ENCODE results near the gene ABCG5.

Gene ABCG5

DNA sequence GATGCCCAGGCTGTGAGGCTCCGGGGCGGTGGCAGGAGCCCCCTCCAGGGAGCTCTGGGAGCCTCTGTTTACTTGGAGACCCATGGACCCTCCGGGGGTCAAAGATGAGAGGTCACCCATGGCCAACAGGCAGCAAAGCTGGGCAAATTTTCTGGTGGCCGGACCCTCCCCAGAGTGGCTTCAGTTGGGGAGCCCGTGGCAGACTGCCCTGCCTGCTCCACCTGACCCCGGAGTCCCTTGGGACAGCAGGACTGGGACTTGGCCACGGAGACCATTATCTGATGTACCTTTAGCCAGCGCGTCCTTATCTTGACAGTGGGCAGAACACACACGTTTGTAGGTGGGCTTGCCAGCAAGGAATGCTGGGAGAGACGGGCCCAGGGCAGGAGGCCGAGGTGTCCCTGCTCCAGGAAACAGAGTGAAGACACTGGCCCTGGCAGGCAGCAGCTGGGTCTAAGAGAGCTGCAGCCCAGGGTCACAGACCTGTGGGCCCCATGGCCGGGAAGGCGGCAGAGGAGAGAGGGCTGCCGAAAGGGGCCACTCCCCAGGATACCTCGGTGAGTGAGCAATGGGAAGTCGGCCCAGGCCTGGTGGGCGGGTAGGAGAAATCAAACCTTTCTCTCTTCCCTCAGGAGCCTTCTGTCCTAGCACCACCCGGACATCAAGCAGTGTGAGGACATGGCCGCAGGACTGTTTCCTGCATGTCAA, at the start of gene ABCG5, which contains the start of gene ABCG8:
Gene ABCG5, minus strand, starts transcription at position 280 of the 708 bp plus-strand sequence. Its CDS starts 160 bp downstream, at position 120.
Gene ABCG8, plus strand, starts transcription at position 412 of the 708 bp plus-strand sequence. Its CDS starts 83 bp downstream, at position 495.
- DNase-seq, result no peak

DNA sequence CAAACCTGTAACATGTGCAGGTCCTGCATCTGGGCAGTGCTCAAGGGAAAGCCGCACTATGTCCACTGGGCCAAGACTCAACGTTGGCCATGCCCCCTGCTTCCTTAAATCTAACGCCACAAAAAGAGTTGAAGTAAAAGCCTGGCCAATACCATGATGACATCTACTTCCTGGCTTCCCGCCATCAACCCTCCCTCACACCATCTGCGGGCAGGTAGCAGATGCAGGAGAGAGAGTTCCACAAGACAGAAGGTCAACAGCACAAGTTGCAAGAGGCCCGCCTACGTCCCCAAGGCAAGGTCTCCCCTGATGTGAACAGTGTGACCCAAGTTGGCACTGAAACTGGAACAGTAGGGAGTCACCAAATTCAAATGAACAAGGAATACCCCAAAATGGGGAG, 48.5 kb upstream of the ABCG5 start:
- no peak for DNase-seq

DNA sequence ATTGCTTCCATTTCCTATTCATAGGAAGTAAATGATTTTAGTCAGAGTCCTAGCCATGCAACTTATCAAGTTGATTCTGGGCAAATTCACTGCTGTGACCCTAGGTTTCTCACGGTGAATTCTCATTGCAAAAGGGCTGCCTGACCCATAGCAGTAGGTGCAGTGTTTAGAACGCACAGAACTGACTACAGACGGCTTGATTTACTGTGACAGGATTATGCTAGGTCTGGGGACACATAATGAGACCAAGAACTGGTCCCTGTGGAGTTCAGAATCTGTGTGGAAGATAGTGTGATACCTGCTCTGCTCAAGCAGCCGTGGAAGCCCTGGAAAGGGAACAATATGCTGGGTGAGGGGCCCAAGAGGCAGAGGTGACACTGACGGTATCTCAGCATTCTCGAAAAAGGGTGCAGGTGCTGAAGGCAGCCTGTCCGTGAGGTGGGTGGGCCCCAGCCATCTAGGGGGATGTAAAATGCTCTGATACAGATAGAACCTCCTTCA, 46.5 kb upstream of the ABCG5 start:
- no peak for DNase-seq

DNA sequence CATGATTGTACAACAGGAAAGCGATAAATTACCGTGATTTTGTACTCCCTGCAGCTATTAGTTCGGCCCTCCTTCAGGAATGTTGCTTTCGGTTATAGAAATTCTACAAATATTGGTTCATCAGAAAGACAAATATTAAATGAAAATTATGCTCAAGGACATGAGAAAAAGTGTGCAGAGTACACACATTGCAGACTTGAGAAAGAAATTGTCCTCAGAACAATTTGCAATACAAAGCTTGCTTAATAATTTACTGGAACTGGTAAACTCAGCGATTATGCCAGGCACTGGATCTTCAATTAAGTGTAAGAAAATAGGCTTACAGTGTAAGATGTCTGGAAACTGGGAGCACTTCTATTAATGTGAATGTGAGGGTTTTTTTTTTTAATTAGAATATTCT, 46.0 kb upstream of the ABCG5 start:
- no peak for DNase-seq

DNA sequence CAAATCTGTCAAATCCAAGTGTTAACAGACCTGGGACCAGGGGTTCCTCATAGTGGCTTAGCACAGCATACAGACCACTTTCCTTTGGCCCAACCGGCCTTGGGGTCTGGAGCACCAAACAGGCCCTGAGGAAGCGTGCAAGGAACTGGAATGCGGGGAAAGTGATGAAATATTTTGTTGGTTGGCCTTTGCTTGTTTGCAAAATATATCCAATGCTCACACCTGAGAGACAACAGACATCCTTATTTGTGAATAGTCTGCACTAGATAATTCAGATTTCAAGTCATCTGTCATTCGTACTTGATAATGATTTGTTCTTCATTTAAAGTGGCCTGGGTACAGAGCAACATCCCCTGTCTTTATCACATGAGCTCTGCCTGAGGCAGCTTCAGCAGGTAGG, 43.7 kb upstream of the ABCG5 start:
- no peak for DNase-seq

DNA sequence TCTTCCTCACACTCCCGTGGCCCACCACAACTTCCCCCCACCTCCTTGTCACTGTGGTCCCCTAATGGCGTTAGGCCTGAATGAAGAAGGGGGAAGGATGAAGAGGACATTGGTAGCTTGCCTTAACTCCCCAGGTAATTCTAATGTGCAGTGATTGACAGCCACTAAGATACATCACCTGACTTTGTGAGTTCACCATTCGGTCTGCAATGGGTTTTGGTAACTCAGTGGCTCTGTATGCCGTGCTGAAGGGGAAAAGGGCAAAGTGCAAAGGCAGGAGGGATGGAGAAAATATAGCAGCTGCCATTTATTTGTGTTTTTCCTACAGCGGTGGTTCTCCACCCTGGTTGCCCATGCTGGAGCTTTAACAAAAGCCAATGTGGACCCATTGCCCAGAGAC, 42.3 kb upstream of the ABCG5 start:
- DNase-seq, result no peak

DNA sequence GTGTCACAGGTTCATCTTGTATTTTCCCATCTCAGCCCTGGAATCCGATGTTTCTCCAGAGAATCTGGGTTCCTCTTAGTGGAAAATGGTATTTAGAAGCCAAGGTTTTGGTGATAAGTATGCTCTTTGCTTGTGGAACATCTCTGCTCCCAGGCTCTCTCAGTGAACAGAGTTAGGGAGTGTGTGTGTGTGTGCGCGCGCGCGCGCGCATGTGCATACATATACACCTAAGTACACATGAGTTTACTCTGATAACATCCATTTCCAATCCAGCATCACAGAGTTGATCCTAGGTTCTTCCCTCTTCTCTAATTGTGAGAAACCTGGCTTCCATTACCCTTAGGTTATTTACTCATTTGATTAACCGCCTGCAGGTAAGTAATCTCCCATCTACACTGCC, 41.8 kb upstream of the ABCG5 start:
- DNase-seq, result no peak

DNA sequence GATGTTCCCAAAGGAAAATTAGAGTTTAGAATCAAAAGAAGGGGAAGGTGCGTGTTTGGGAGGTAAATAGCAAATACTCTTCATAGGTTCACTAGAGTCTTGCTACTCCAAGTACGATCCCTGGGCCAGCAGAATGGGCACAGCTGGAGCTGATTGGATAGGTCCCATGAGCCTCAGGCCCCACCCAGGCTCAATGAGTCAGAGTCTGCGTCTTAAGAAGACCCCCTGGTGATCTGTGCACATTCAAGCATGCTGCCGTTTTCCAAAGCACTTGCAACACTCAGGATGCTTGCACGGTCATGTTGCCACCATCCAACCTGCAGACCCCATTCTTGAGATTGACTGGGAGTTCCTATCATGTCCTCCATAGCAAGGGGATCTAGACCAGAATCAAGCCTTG, 40.6 kb upstream of the ABCG5 start:
- no peak for DNase-seq

DNA sequence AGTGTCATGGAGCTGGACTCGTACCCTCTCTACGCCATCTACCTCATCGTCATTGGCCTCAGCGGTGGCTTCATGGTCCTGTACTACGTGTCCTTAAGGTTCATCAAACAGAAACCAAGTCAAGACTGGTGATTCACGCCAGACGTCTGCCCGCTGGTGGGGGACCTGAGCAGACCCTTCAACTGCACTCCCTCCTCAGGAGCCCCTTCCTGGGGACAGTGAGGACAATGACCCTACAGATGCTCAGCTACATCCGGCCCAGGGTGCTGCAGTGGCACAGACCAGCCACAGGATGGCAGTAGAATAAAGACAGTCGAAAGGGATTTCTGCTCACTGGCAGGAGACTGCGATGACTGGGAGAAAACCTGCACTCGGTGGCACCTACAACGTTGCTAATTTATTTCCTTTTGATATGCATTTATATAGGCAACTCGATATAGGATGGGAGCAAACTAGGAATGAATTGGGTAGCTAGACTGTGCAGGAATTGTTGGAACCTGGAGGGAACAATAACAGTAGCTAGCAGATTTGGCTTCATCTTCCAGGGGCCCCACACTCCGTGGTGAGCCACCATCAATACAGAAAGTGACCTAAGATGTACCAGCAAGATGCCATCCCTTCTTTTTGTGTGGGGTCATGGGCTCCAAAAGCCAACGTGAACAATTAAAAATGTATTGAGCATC, 39.3 kb upstream of the ABCG5 start:
- DNase-seq, result peak; percentile 41 to 59

DNA sequence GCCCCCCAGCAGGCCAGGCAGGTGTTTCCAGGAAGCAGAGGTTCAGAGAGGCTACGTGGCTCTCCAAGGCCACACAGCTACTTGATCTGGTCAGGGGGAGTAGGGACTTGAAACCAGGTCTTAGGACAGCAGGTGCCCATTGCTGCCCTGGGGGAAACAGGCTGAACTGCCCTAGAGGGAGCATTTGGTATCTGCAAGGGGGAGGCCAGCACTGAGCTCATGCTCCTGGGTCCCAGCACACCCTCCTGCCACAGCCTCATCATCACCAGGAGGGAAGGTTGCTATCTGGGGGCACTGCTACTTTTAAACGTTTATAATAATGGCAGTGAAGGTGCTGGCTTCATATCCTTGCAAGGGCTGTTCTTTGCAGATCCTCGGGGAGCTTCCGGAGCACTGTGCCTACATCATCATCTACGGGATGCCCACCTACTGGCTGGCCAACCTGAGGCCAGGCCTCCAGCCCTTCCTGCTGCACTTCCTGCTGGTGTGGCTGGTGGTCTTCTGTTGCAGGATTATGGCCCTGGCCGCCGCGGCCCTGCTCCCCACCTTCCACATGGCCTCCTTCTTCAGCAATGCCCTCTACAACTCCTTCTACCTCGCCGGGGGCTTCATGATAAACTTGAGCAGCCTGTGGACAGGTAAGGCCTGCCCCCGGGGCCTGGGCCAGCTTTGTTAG, 36.3 kb upstream of the ABCG5 start:
- DNase-seq, result no peak

DNA sequence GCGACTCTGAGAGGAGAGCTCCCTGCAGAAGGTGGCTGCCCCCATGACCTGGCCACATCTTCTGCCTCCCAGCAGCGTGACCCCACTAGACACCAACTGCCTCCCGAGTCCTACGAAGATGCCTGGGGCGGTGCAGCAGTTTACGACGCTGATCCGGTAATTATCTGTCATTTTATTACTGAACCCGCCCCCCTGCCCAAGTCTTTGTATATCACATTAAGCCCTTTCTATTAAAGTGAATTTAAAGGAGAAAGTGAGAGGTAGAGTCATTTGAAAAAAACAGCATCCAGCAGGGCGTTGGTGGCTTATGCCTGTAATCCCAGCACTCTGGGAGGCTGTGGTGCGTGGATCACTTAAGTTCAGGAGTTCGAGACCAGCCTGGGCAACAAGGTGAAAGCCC, 33.5 kb upstream of the ABCG5 start:
- DNase-seq, result no peak

DNA sequence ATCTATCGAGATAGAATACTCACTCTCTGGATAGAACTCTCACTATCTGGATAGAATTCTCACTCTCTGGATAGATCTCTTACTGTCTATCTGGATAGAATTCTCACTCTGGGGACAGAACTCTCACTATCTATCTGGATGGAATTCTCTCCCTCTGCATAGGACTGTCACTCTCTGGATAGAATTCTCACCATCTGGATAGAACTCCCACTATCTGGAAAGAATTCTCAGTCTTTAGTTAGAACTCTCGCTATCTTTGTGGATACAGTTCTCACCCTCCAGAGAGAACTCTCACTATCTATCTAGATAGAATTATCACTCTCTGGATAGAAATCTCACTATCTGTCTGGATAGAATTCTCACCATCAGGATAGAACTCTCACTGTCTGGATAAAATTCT, 16.7 kb upstream of the ABCG5 start:
- no peak for DNase-seq

DNA sequence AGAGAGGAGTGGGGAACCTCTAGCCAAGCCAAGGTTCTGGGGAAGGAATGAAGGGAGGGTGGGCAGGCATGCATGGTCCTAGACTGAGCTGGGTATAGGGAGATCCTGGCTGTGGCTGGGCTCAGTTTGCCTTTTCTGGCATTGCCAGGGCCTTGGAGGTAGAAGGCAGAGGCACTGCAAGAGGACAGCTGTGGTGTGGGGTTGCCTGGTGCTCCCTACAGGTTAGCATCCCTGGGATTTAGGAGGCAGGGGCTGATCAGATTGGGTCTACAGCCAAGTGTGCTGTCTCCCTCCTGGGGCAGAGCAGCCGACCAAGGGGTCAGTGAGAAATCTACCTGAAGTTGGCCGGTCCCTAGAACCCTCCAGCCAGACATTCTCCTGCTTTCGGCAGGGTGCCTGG, 16.0 kb upstream of the ABCG5 start:
- no peak for DNase-seq

DNA sequence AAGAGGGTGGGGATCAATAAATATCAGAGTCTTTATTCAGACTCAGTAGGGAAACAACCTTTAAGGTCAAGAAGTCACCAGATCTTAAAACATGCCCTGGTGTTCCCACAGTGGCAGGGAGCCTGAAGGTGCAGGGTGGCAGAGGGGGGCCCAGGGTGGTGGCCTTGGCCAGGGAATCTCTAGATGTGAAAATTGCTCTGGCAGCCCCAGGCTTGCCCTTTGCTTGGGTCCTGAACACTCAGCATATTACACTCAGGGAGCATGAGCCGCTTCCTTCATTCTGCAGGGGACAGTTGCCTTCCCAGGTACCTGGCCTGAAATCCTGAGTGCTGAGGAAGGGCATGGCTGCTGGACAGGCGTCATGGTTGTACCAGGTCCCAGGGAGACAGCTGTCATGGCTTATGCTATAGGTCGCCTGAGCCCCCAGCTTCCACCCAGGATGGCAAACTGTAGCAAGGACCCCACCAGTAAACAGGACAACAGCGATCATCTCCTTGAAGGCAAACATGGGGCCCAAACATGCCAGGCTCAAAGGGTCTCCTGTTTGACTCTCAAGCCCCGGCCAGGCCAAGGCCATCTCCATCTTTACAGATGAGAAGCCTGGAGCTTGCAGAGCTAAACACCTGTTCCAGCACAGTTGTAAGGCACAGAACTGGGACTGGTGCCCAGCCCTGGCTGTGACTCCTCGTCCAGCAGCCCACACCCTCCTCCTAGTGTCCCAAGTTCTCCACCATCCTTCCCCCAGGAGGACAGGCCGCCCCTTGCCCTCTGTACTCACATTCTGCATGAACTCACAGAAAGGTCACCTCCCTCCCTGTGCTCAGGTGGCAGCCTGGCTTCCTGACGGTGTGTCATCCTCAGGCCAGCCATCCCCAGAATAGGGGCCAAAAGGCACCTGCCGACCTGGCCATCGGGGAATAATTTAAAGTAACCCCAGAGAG, 14.8 kb upstream of the ABCG5 start:
- no peak for DNase-seq

DNA sequence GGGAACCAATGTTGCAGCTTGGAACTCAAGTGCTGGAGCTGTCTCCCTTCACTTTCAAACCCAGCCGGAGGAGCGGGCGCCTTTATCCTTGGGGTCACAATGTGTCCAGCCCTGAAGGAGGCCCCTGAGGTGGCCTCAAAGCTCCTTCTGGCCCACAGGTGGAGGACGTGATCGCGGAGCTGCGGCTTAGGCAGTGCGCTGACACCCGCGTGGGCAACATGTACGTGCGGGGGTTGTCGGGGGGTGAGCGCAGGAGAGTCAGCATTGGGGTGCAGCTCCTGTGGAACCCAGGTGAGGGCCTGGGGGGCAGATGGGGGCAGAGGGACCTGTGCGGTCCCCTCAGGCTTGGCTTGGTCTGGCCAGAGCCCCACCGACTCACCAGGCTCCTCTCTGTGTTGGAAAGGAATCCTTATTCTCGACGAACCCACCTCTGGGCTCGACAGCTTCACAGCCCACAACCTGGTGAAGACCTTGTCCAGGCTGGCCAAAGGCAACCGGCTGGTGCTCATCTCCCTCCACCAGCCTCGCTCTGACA, 13.6 kb upstream of the ABCG5 start:
- no peak for DNase-seq

DNA sequence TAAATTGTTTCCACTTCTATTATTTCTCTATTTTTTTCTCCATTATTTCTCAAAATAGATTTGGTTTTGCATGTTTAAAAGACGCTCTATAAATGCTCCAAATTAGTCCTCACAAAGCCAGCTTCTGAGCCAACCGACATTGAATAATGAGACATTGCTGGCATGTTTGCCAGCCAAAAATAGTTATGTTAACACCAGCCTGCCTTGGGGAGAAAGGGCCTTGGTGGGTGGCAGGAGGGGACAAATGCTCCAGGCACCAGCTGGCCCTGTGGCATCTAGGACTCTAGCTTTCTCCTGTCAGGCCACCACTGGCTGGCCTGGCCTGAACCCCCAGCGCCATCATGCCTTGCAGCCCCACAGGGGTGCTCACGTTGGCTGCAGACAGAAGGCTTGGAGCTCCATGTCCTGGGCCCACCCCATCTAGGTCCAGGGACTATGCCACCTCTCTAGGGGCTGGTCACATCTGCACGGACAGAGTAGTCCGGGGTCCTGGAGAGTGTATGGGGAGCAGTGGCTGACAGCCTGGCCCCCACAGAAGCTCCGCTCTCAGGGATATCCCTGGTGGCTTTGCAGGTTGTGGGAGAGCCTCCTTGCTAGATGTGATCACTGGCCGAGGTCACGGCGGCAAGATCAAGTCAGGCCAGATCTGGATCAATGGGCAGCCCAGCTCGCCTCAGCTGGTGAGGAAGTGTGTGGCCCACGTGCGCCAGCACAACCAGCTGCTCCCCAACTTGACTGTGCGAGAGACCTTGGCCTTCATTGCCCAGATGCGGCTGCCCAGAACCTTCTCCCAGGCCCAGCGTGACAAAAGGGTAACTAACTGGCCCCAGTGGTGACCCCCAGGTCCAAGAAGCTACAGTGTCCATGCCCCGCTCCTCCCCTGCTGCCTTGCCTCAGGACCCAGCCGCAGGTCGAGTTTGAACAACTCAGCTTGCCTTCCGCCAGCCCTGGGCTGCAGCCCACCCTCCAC, 12.7 kb upstream of the ABCG5 start:
- no peak for DNase-seq

DNA sequence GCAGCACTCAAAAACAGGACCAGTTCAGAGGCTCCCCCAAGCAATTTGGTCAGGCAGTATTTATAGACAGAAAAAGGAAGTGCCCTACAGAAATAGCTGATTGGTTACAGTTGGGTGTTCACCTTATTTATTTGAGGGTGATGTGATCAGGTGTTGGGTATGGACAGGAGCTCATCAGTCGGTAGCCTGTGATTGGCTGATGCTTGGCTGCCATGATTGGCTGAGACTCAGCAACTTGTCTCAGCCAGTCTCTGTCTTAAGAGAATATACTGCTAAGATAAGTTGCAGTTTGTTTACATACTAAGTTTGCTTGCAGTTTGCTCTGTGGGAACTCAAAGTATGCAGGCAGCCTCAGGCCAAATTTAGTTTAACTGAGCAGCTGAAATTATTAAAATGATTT, 9.6 kb upstream of the ABCG5 start:
- no peak for DNase-seq

DNA sequence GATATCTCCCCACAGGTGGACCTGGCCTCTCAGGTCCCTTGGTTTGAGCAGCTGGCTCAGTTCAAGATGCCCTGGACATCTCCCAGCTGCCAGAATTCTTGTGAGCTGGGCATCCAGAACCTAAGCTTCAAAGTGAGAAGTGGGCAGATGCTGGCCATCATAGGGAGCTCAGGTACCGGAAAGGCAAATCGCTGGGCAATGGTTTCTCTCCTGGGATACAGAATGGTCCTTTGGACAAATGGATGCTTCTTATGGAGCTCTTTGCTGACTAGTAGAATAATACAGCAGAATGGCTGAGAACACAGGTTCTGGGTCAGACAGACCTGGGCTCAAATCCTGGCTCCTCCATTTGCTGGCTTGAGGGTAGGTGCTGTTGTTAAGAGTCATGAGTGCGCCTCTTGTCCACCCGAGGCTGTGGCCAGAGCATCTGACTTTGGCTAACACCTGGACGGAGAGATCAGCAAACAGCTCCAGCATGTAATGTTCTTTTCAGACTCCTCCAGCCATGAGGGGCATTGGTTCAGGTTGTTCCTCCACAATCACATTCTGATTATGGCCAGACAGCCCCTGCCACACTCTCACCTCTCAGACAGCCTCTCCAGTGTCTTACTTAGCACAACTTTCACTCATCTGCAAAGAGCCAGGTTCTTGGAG, 7.6 kb upstream of the ABCG5 start:
- no peak for DNase-seq

DNA sequence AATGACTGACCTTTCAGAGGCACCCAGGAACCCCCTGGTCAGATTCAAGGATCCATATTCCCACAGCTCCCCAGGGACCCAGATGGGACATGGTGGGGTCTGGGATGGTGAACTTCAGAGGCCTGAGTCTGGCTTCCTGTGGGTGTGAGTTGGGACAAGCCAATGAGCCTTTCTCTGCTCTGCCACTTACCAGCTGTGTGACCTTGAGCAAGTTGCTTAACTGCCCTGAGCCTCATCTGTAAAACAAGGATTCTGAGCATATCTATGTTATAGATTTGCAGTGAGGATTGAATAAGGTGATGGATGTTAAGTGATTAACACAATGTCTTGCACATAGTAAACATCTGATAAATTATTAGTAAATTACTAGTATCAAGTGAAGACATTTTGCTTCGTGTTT, 6.5 kb upstream of the ABCG5 start:
- DNase-seq, result no peak

DNA sequence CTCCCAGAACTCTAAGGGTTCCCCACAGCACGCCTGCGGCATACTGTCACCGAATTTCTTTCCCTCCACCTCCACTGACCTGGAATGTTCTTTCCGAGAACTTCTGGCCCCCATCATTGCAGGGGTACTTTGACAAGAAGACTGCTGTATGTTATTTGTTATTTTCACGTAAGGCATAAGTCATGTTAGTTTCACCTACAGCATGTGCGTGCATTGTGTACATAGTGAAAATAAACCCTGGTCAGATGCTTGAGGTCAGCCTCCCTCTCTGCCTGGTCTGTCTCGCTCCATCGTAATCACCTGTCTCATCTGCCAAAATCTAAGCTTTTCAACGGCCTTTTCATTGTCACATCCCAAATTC, 4.2 kb upstream of the ABCG5 start:
- DNase-seq, result no peak
